ENCODE measurements around the gene LRRC40. TPM values are rescaled to one million over a fixed set of nuclear protein-coding genes. Genes with fewer than 3 reads are reported as not detected.
A peak's percentile ranks its signal among the peaks of the same experiment; 100 is the strongest.

LRRC40 gene
- total and polyA plus RNA-seq, 9 of the 15 experiments (the other 6 are each of a cell fraction or from before 2014, with no cell fraction given): 16.1 to 36.2 (median 30.9) TPM

GRCh38 chr1:70221238-70222121, 16.1 kb upstream of the LRRC40 start, which contains the start of gene SRSF11 (continued):
- TF ChIP-seq TEAD4 (IDR thresholded peaks at IDR 0.05; ENCODE audit: low read length): no peak
- no peak for TF ChIP-seq TEAD4 (CRISPR knock-in tag; IDR thresholded peaks at IDR 0.05; ENCODE audit: borderline replicate concordance)
- TF ChIP-seq, protein P1, sequence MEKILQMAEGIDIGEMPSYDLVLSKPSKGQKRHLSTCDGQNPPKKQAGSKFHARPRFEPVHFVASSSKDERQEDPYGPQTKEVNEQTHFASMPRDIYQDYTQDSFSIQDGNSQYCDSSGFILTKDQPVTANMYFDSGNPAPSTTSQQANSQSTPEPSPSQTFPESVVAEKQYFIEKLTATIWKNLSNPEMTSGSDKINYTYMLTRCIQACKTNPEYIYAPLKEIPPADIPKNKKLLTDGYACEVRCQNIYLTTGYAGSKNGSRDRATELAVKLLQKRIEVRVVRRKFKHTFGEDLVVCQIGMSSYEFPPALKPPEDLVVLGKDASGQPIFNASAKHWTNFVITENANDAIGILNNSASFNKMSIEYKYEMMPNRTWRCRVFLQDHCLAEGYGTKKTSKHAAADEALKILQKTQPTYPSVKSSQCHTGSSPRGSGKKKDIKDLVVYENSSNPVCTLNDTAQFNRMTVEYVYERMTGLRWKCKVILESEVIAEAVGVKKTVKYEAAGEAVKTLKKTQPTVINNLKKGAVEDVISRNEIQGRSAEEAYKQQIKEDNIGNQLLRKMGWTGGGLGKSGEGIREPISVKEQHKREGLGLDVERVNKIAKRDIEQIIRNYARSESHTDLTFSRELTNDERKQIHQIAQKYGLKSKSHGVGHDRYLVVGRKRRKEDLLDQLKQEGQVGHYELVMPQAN (IDR thresholded peaks at IDR 0.05; ENCODE audit: borderline replicate concordance): peak; percentile 72; the same call in 1 of the 2 replicates
- no peak for TF ChIP-seq CBX2 (IDR thresholded peaks at IDR 0.05; ENCODE audit: insufficient read depth, low read length, poor library complexity, severe bottlenecking)
- TF ChIP-seq, protein P2, sequence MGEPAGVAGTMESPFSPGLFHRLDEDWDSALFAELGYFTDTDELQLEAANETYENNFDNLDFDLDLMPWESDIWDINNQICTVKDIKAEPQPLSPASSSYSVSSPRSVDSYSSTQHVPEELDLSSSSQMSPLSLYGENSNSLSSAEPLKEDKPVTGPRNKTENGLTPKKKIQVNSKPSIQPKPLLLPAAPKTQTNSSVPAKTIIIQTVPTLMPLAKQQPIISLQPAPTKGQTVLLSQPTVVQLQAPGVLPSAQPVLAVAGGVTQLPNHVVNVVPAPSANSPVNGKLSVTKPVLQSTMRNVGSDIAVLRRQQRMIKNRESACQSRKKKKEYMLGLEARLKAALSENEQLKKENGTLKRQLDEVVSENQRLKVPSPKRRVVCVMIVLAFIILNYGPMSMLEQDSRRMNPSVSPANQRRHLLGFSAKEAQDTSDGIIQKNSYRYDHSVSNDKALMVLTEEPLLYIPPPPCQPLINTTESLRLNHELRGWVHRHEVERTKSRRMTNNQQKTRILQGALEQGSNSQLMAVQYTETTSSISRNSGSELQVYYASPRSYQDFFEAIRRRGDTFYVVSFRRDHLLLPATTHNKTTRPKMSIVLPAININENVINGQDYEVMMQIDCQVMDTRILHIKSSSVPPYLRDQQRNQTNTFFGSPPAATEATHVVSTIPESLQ (CRISPR knock-in tag; IDR thresholded peaks at IDR 0.05): peak; percentile 57; the same call in 1 of the 2 replicates
- peak; percentile 63 for TF ChIP-seq NFRKB (IDR thresholded peaks at IDR 0.05; ENCODE audit: low read depth)
- no peak for TF ChIP-seq FOXJ2 (tag; IDR thresholded peaks at IDR 0.05)
- no peak for TF ChIP-seq NFIX (CRISPR knock-in tag; IDR thresholded peaks at IDR 0.05; ENCODE audit: low read depth)
- TF ChIP-seq ZNF165 (CRISPR knock-in tag; IDR thresholded peaks at IDR 0.05; ENCODE audit: borderline replicate concordance): no peak
- TF ChIP-seq HEY1 (CRISPR knock-in tag; IDR thresholded peaks at IDR 0.05; ENCODE audit: borderline replicate concordance): no peak
- TF ChIP-seq, protein P3, sequence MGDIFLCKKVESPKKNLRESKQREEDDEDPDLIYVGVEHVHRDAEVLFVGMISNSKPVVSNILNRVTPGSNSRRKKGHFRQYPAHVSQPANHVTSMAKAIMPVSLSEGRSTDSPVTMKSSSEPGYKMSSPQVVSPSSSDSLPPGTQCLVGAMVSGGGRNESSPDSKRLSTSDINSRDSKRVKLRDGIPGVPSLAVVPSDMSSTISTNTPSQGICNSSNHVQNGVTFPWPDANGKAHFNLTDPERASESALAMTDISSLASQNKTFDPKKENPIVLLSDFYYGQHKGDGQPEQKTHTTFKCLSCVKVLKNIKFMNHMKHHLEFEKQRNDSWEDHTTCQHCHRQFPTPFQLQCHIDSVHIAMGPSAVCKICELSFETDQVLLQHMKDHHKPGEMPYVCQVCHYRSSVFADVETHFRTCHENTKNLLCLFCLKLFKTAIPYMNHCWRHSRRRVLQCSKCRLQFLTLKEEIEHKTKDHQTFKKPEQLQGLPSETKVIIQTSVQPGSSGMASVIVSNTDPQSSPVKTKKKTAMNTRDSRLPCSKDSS (IDR thresholded peaks at IDR 0.05; ENCODE audit: low read depth, partially characterized antibody): no peak
- TF ChIP-seq NFYB (IDR thresholded peaks at IDR 0.05; ENCODE audit: extremely low read depth, insufficient read length): no peak
- TF ChIP-seq ZNF311 (CRISPR knock-in tag; IDR thresholded peaks at IDR 0.05): no peak
- 0 out of 2 replicates have a peak, but pooled peaks have one; percentile 30 for TF ChIP-seq KLF1 (tag; IDR thresholded peaks at IDR 0.05)
- TF ChIP-seq HNRNPH1 (optimal IDR thresholded peaks at IDR 0.05; ENCODE audit: low read depth, low read length): no peak
- no peak for TF ChIP-seq HNRNPK (IDR thresholded peaks at IDR 0.05; ENCODE audit: low read depth, low read length, poor library complexity, severe bottlenecking)
- TF ChIP-seq, protein P4, sequence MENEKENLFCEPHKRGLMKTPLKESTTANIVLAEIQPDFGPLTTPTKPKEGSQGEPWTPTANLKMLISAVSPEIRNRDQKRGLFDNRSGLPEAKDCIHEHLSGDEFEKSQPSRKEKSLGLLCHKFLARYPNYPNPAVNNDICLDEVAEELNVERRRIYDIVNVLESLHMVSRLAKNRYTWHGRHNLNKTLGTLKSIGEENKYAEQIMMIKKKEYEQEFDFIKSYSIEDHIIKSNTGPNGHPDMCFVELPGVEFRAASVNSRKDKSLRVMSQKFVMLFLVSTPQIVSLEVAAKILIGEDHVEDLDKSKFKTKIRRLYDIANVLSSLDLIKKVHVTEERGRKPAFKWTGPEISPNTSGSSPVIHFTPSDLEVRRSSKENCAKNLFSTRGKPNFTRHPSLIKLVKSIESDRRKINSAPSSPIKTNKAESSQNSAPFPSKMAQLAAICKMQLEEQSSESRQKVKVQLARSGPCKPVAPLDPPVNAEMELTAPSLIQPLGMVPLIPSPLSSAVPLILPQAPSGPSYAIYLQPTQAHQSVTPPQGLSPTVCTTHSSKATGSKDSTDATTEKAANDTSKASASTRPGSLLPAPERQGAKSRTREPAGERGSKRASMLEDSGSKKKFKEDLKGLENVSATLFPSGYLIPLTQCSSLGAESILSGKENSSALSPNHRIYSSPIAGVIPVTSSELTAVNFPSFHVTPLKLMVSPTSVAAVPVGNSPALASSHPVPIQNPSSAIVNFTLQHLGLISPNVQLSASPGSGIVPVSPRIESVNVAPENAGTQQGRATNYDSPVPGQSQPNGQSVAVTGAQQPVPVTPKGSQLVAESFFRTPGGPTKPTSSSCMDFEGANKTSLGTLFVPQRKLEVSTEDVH (IDR thresholded peaks at IDR 0.05; ENCODE audit: low read depth, partially characterized antibody): no peak
- TF ChIP-seq ZNF699 (CRISPR knock-in tag; IDR thresholded peaks at IDR 0.05; ENCODE audit: insufficient replicate concordance): no peak
